Skeletal muscle cell (primary cell): Measurements from ENCODE around the gene PIGC.
"Not testable (repeated sequence)": the region's sequence is repeated elsewhere in the genome, so short reads cannot be mapped to it uniquely, and the experiment has no call there.

Source experiments
- DNase-seq: peaks from one replicate; pipeline ENCODE4 v3.0.0-alpha.2; 2010; ENCODE audit warnings: low read depth
- H3K4me3 ChIP-seq: 2 replicates; pipeline ENCODE4 v1.5.1; 2011; ENCODE audit warnings: low read depth, mild to moderate bottlenecking, control low read depth, low read length, moderate library complexity

PIGC gene

GRCh38 chr1:172442404-172442803, 1.5 kb downstream of the PIGC start:
- no peak for DNase-seq
- H3K4me3 ChIP-seq = no peak overlapping the region

GRCh38 chr1:172437183-172437582, 6.7 kb downstream of the PIGC start:
- H3K4me3 ChIP-seq, DNase-seq: not testable (repeated sequence)

GRCh38 chr1:172431721-172432192, 12.1 kb downstream of the PIGC start:
- DNase-seq = no peak
- no peak overlapping the region for H3K4me3 ChIP-seq

- no peak overlapping the region for H3K4me3 ChIP-seq
- no peak for DNase-seq
Observed at GRCh38 chr1:172431204-172431603, 12.7 kb downstream of the PIGC start.

- no peak overlapping the region for H3K4me3 ChIP-seq
- no peak for DNase-seq
Observed at GRCh38 chr1:172430128-172430454, 13.8 kb downstream of the PIGC start.

- peak; percentile 26 for DNase-seq
- H3K4me3 ChIP-seq = no peak overlapping the region
Observed at GRCh38 chr1:172429331-172430127, 14.3 kb downstream of the PIGC start.

- no peak overlapping the region for H3K4me3 ChIP-seq
- no peak for DNase-seq
Observed at GRCh38 chr1:172427191-172427590, 16.7 kb downstream of the PIGC start.

GRCh38 chr1:172425339-172425738, 18.5 kb downstream of the PIGC start:
- H3K4me3 ChIP-seq = no peak overlapping the region

GRCh38 chr1:172423336-172423735, 20.5 kb downstream of the PIGC start:
- no peak for DNase-seq
- H3K4me3 ChIP-seq = no peak overlapping the region

More at GRCh38 chr1:172425339-172425738, 18.5 kb downstream of the PIGC start:
- DNase-seq = no peak

- no peak for DNase-seq
- H3K4me3 ChIP-seq = no peak overlapping the region
Observed at GRCh38 chr1:172421974-172422604, 21.8 kb downstream of the PIGC start.

- H3K4me3 ChIP-seq = no peak within 1 kb of the TSS
- no peak for DNase-seq
Observed at GRCh38 chr1:172420385-172420784, 23.5 kb downstream of the PIGC start, which contains the start of gene C1orf105. TSS of gene C1orf105 (plus strand) at chr1:172420685. CDS start at chr1:172420886, 201 bp downstream.

- H3K4me3 ChIP-seq = no peak overlapping the region
Observed at GRCh38 chr1:172417557-172417956, 26.3 kb downstream of the PIGC start.

GRCh38 chr1:172416496-172417035, 27.3 kb downstream of the PIGC start:
- H3K4me3 ChIP-seq = no peak overlapping the region

More at GRCh38 chr1:172417557-172417956, 26.3 kb downstream of the PIGC start:
- DNase-seq = no peak

GRCh38 chr1:172414331-172414730, 29.5 kb downstream of the PIGC start:
- no peak overlapping the region for H3K4me3 ChIP-seq
- no peak for DNase-seq

More at GRCh38 chr1:172416496-172417035, 27.3 kb downstream of the PIGC start:
- DNase-seq = no peak

- no peak overlapping the region for H3K4me3 ChIP-seq
- no peak for DNase-seq
Observed at GRCh38 chr1:172411791-172412338, 32.0 kb downstream of the PIGC start.

- DNase-seq = no peak
- H3K4me3 ChIP-seq = no peak overlapping the region
Observed at GRCh38 chr1:172410027-172410426, 33.8 kb downstream of the PIGC start.

GRCh38 chr1:172408958-172409357, 34.9 kb downstream of the PIGC start:
- peak; percentile 51 for DNase-seq
- H3K4me3 ChIP-seq = no peak overlapping the region

GRCh38 chr1:172406968-172407367, 36.9 kb downstream of the PIGC start:
- DNase-seq = no peak
- H3K4me3 ChIP-seq = no peak overlapping the region

GRCh38 chr1:172405912-172406311, 38.0 kb downstream of the PIGC start:
- no peak for DNase-seq
- no peak overlapping the region for H3K4me3 ChIP-seq

- no peak overlapping the region for H3K4me3 ChIP-seq
- DNase-seq = no peak
Observed at GRCh38 chr1:172404121-172404520, 39.7 kb downstream of the PIGC start.
